Activated CD4-positive, alpha-beta T cell treated with anti-CD3 and anti-CD28 coated beads for 36 hours (primary cell): ENCODE results near the gene RMI2. TPM values are rescaled to one million over a fixed set of nuclear protein-coding genes. Genes with fewer than 3 reads are reported as not detected.
A peak's percentile ranks its signal among the peaks of the same experiment; 100 is the strongest.

Experiments used
- ATAC-seq: fragments of 200-7000 bp; cut with Tn5 transposase; one replicate; pipeline ENCODE4 v1.10.0; 2021; ENCODE audit warnings: mild to moderate bottlenecking, moderate library complexity
- CTCF ChIA-PET: fragments of 350-600 bp; sonication (Branson Sonifier 250); formaldehyde crosslinking; loops from one replicate; lab custom pipeline; 2021; ENCODE audit warnings: antibody characterized with exemption; lab: Charles Lee
- POLR2A ChIA-PET: fragments of 350-600 bp; sonication (Branson Sonifier 250); formaldehyde crosslinking; loops from one replicate; lab custom pipeline; 2021; ENCODE audit warnings: antibody characterized with exemption, inconsistent platforms; lab: Charles Lee
- DNase-seq: peaks from one replicate; pipeline ENCODE4 v3.0.0-alpha.2; 2020
- H3K27ac Mint-ChIP-seq: one replicate; pipeline ENCODE4 v1.8.0; 2021; ENCODE audit warnings: mixed read lengths
- H3K27me3 Mint-ChIP-seq: one replicate; pipeline ENCODE4 v1.8.0; 2021; ENCODE audit warnings: mixed read lengths
- H3K36me3 Mint-ChIP-seq: one replicate; pipeline ENCODE4 v1.8.0; 2021; ENCODE audit warnings: low read depth, mixed read lengths
- H3K4me1 Mint-ChIP-seq: one replicate; pipeline ENCODE4 v1.8.0; 2021; ENCODE audit warnings: mixed read lengths
- H3K4me3 Mint-ChIP-seq: one replicate; pipeline ENCODE4 v1.8.0; 2021; ENCODE audit warnings: mild to moderate bottlenecking, moderate library complexity, mixed read lengths
- H3K9me3 Mint-ChIP-seq: one replicate; pipeline ENCODE4 v1.8.0; 2021; ENCODE audit warnings: low read depth, mixed read lengths
- intact Hi-C, 2 experiments: fragments of 100-400 bp; cut with DNase I in 1 of 2; cut with micrococcal nuclease in 1 of 2; formaldehyde crosslinking; loops; one replicate each; pipeline versions ENCODE4 v1.14.2 to v1.15.1; 2022 to 2024; cut with DNase I, micrococcal nuclease
- total RNA-seq, 2 experiments: library from RNA; stranded (reverse); gene quantifications; one replicate each; pipeline ENCODE4 v1.2.3, GENCODE V29; 2021

RMI2 gene
- total RNA-seq, 2 experiments from 2014 or later: 56.0 to 69.8 TPM

GRCh38 chr16:11386054-11386680 is 40.9 kb downstream of the RMI2 start:
- ChIA-PET CTCF (interaction anchor here (0.6 to 1.9 kb wide), 2 partner anchors 10 to 30 kb away, joined by 3 to 5 read pairs; no protein-coding TSS in a partner anchor), POLR2A (interaction anchor here (0.6 to 1.4 kb wide), 2 partner anchors 17 to 139 kb away, joined by 3 read pairs; no protein-coding TSS in a partner anchor)
- ATAC-seq (peak; percentile 78), DNase-seq (peak; percentile 57)
- peaks cover 2% of the 10 kb centered on the region for H3K36me3 Mint-ChIP-seq
- H3K9me3 Mint-ChIP-seq: no peaks in the 10 kb centered on the region
- peaks cover 5% of the 10 kb centered on the region for H3K4me1 Mint-ChIP-seq
- H3K4me3 Mint-ChIP-seq: no peak overlapping the region
- H3K27me3 Mint-ChIP-seq: no peaks in the 10 kb centered on the region
- intact Hi-C loops: no loop called here
- H3K27ac Mint-ChIP-seq: no peak overlapping the region

DNA sequence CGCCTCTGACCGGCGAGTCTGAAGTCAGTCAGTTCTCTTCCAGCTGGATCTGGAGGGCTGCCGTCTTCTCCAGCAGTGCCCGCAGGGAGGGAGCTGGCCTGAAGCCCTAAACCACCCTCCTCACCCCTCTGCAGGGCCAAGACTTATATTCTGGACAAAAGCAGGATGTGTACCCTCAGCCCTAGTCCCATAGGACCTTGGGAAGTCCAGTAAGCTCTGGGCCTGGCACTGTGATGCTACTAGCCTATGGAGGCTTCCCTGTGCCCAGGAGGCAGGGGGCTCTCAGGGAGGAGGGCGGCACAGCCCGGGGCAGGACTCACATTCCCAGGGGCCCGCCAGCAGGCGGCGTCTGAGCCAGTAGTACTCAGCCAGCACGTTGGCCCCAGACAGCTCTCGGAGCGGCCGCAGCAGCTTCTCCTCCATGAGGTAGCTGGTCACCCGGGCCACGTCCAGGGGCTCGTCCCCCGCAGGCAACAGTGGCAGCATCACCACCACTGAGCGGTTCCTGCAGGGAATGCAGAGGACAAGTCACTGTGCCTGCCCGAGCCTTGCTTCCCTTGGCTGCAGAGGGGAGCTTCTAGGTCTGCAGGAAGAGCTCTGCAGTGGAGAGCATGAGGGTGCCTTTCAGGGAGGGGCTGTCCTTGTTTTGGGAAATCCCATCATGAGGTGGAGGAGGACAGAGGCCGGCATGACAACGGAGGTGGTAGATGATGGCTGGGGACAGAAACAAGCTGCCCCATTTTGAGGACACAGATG is 41.7 kb downstream of the RMI2 start:
- peaks cover 5% of the 10 kb centered on the region for H3K4me1 Mint-ChIP-seq
- intact Hi-C loops: no loop called here
- ChIA-PET CTCF (interaction anchor here (0.6 to 1.9 kb wide), 3 partner anchors 9 to 328 kb away, joined by 3 to 5 read pairs (median 3); no protein-coding TSS in a partner anchor), POLR2A (interaction anchor here (0.6 to 1.4 kb wide), 3 partner anchors 16 to 292 kb away, joined by 3 read pairs; no protein-coding TSS in a partner anchor)
- peak; percentile 16 for ATAC-seq
- H3K27me3 Mint-ChIP-seq: no peaks in the 10 kb centered on the region
- H3K27ac Mint-ChIP-seq: no peak overlapping the region
- H3K9me3 Mint-ChIP-seq: no peaks in the 10 kb centered on the region
- no peak overlapping the region for H3K4me3 Mint-ChIP-seq
- peak; percentile 26 for DNase-seq
- H3K36me3 Mint-ChIP-seq: peaks cover 2% of the 10 kb centered on the region

GRCh38 chr16:11389083-11389482 is 43.8 kb downstream of the RMI2 start:
- intact Hi-C loops: no loop called here
- DNase-seq: no peak
- no peak for ATAC-seq
- H3K27me3 Mint-ChIP-seq: no peaks in the 10 kb centered on the region
- no peak overlapping the region for H3K27ac Mint-ChIP-seq
- CTCF ChIA-PET: interaction anchor here (0.6 to 2.1 kb wide), 4 partner anchors 10 to 440 kb away, joined by 3 to 4 read pairs (median 4); no protein-coding TSS in a partner anchor
- no peaks in the 10 kb centered on the region for H3K36me3 Mint-ChIP-seq
- peaks cover 5% of the 10 kb centered on the region for H3K4me1 Mint-ChIP-seq
- no peak overlapping the region for H3K4me3 Mint-ChIP-seq
- no peaks in the 10 kb centered on the region for H3K9me3 Mint-ChIP-seq
- POLR2A ChIA-PET: no interaction called here

GRCh38 chr16:11389631-11390565 is 44.6 kb downstream of the RMI2 start:
- ChIA-PET CTCF (interaction anchor here (0.6 to 2.1 kb wide), 5 partner anchors 9 to 441 kb away, joined by 3 to 4 read pairs (median 4); no protein-coding TSS in a partner anchor), POLR2A (interaction anchor here (0.6 kb wide), 1 partner anchor 337 kb away, joined by 3 read pairs; no protein-coding TSS in a partner anchor)
- intact Hi-C loops: no loop called here

DNA sequence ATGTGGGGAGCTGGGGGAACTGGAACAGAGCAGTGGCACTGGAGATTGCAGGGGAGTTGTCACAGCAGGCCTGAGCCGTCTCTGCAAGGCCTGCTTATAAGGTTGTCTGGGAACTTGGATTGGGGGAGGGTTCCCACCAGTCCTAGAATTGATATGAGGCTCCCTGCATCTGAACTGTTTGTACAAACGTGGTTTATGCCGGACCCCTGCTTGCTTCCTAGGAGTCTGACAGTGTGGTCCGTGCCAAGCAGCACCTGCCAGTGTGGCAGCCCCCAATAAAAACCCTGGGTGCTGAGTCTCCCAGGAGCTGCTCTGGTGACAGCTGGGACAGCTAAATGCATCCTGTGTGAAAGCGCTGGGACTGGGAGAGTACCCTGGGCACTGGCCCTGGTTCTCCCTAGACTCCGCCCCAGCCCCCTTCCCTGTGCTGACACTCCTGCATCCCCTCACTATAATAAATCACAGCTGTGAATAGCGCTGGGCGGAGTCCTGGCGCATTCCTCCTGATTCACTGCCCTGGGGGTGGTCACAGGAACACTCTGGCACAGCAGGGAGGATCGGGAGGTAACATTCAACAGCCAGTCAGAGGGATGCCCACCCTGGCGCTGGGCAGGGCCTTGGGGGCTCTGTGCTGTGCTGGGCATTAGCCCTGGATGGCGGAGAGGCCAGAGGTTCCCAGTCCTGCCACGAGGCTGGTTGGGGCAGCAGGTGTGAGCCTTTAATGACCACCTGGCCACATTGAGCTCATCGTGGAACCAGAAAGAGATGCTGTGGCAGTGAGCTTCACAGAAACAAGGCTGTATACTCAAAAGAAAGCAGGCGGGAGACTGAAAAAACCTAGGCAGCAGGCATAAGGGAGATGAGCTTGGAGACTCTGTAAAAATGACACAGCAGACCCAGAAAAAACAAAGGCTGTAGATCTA is 45.6 kb downstream of the RMI2 start:
- intact Hi-C loops: no loop called here
- peaks cover 5% of the 10 kb centered on the region for H3K4me1 Mint-ChIP-seq
- no peaks in the 10 kb centered on the region for H3K9me3 Mint-ChIP-seq
- no peaks in the 10 kb centered on the region for H3K36me3 Mint-ChIP-seq
- ChIA-PET POLR2A (interaction anchor here (0.6 kb wide), 1 partner anchor 338 kb away, joined by 3 read pairs; no protein-coding TSS in a partner anchor), CTCF (interaction anchor here (0.6 to 1.3 kb wide), 5 partner anchors 10 to 450 kb away, joined by 3 to 4 read pairs (median 3); no protein-coding TSS in a partner anchor)
- no peak overlapping the region for H3K27ac Mint-ChIP-seq
- no peak overlapping the region for H3K4me3 Mint-ChIP-seq
- no peaks in the 10 kb centered on the region for H3K27me3 Mint-ChIP-seq
- ATAC-seq (no peak), DNase-seq (no peak)

More at GRCh38 chr16:11389631-11390565, 44.6 kb downstream of the RMI2 start:
- H3K9me3 Mint-ChIP-seq: no peaks in the 10 kb centered on the region
- no peak overlapping the region for H3K27ac Mint-ChIP-seq
- no peaks in the 10 kb centered on the region for H3K27me3 Mint-ChIP-seq
- peaks cover 5% of the 10 kb centered on the region for H3K4me1 Mint-ChIP-seq
- no peaks in the 10 kb centered on the region for H3K36me3 Mint-ChIP-seq
- ATAC-seq: no peak
- DNase-seq: no peak
- no peak overlapping the region for H3K4me3 Mint-ChIP-seq

- no peak for ATAC-seq
- H3K9me3 Mint-ChIP-seq: no peaks in the 10 kb centered on the region
- CTCF ChIA-PET: interaction anchor here (0.6 to 0.7 kb wide), 2 partner anchors 10 to 449 kb away, joined by 3 to 4 read pairs; no protein-coding TSS in a partner anchor
- POLR2A ChIA-PET: no interaction called here
- H3K27me3 Mint-ChIP-seq: no peaks in the 10 kb centered on the region
- no peaks in the 10 kb centered on the region for H3K4me1 Mint-ChIP-seq
- intact Hi-C loops: no loop called here
- H3K27ac Mint-ChIP-seq: no peak overlapping the region
- H3K36me3 Mint-ChIP-seq: no peaks in the 10 kb centered on the region
- H3K4me3 Mint-ChIP-seq: no peak overlapping the region
- no peak for DNase-seq
Measured at GRCh38 chr16:11391576-11391975, 46.3 kb downstream of the RMI2 start.

DNA sequence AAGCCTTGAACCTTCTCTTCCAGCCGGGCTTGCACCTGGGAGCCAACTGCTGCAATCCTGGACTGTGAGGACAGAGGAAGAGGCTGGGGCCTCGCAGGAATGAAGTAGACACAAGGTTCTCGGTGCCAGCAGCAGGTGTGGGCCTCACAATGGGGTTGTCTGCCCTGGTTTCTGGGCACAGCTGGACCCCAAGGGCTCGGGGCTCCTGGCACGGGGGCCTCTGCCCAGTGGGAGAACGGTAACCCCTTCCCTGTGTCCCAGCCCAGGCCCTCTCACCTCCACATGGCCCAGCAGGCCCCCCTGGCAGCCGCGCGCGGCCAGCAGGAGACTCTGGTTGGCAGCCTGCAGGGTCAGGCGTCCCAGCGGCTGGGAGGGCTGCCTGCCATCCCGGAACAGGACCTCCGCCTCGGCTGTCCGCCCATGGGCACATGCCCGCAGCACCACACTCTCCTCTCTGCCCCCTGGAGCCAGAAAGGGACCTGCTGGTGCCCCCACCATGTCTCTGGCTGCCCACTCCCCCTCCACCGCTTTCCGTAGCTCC is 46.9 kb downstream of the RMI2 start:
- no peaks in the 10 kb centered on the region for H3K27me3 Mint-ChIP-seq
- POLR2A ChIA-PET: no interaction called here
- ATAC-seq: no peak
- H3K9me3 Mint-ChIP-seq: no peaks in the 10 kb centered on the region
- no peaks in the 10 kb centered on the region for H3K4me1 Mint-ChIP-seq
- DNase-seq: no peak
- no peak overlapping the region for H3K4me3 Mint-ChIP-seq
- CTCF ChIA-PET: no interaction called here
- H3K36me3 Mint-ChIP-seq: no peaks in the 10 kb centered on the region
- H3K27ac Mint-ChIP-seq: no peak overlapping the region
- intact Hi-C loops: no loop called here

- ChIA-PET CTCF (interaction anchor here (0.5 kb wide), 1 partner anchor 39 kb away, joined by 4 read pairs; no protein-coding TSS in a partner anchor), POLR2A (no interaction called here)
- no peaks in the 10 kb centered on the region for H3K4me1 Mint-ChIP-seq
- H3K36me3 Mint-ChIP-seq: no peaks in the 10 kb centered on the region
- H3K9me3 Mint-ChIP-seq: no peaks in the 10 kb centered on the region
- intact Hi-C loops: no loop called here
- ATAC-seq (no peak), DNase-seq (no peak)
- H3K4me3 Mint-ChIP-seq: no peak overlapping the region
- no peak overlapping the region for H3K27ac Mint-ChIP-seq
- no peaks in the 10 kb centered on the region for H3K27me3 Mint-ChIP-seq
Measured at GRCh38 chr16:11393366-11393765, 48.1 kb downstream of the RMI2 start.

- Mint-ChIP-seq H3K4me3 (no peak overlapping the region), H3K27ac (no peak overlapping the region), H3K27me3 (no peaks in the 10 kb centered on the region), H3K4me1 (no peaks in the 10 kb centered on the region), H3K36me3 (no peaks in the 10 kb centered on the region), H3K9me3 (no peaks in the 10 kb centered on the region)
- intact Hi-C loops: no loop called here
- DNase-seq: no peak
- CTCF ChIA-PET: interaction anchor here (0.6 to 1.8 kb wide), 2 partner anchors 255 to 431 kb away, joined by 3 to 5 read pairs; no protein-coding TSS in a partner anchor
- POLR2A ChIA-PET: interaction anchor here (0.6 kb wide), 2 partner anchors 331 to 405 kb away, joined by 3 to 4 read pairs; no protein-coding TSS in a partner anchor
- no peak for ATAC-seq
Measured at GRCh38 chr16:11393861-11394592, 48.8 kb downstream of the RMI2 start.
